ENCODE measurements around the gene TMEM209.

TMEM209 gene

DNA sequence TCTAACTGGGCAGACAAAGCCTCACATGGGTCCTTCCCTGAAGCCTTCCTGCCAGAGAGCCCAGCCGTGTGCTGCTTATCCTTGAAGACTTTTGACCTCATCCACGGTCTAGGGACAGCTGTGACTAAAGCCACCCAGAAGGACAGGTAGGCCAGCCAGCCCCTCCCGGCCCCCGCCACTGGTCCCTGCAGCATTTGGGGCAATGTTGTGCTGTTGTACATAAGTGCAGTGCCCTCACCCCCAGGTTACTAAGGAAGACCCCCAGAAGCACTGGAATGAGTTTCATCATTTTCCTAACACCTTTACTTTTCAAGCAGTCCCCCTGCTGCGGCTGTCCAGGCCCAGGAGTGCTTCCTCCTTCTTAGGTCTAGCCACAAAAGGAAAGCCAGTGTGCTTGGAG lies 43.0 kb downstream of the TMEM209 start:
- Histone ChIP-seq H3K36me3 (ENCODE audit: control insufficient read depth, low read length) (peaks cover 71% of the 10 kb centered on the region), H3K4me2 (ENCODE audit: low read length) (no peak overlapping the region), H3K9me3 (ENCODE audit: control insufficient read depth, insufficient read depth, low read length) (no peaks in the 10 kb centered on the region), H3K4me1 (ENCODE audit: control insufficient read depth, low read length) (no peaks in the 10 kb centered on the region), H3K79me2 (ENCODE audit: control insufficient read depth, low read length) (no peaks in the 10 kb centered on the region), H3K4me3 (ENCODE audit: low read length) (no peak overlapping the region), H3K9me2 (replicated peaks; ENCODE audit: control insufficient read depth, low read length) (no peaks in the 10 kb centered on the region), H3K27ac (ENCODE audit: low read depth, low read length) (no peak overlapping the region), H4K20me1 (ENCODE audit: control insufficient read depth, insufficient read depth, low read depth, low read length) (no peaks in the 10 kb centered on the region), H3F3A (ENCODE audit: control insufficient read depth, insufficient read depth) (peaks cover 14% of the 10 kb centered on the region; the same call in 1 of the 2 replicates), H3K27me3 (ENCODE audit: control insufficient read depth, low read length) (no peaks in the 10 kb centered on the region)
- TF ChIP-seq CTCF (IDR thresholded peaks at IDR 0.05; ENCODE audit: low read depth, low read length, poor library complexity, severe bottlenecking) (no peak), EZH2phosphoT487 (IDR thresholded peaks at IDR 0.05; ENCODE audit: borderline replicate concordance, low read length) (no peak)

GRCh38 chr7:130160455-130160854 lies 44.8 kb downstream of the TMEM209 start:
- no peaks in the 10 kb centered on the region for H3K9me3 ChIP-seq (ENCODE audit: control insufficient read depth, insufficient read depth, low read length)
- TF ChIP-seq CTCF (IDR thresholded peaks at IDR 0.05; ENCODE audit: low read depth, low read length, poor library complexity, severe bottlenecking) (no peak), EZH2phosphoT487 (IDR thresholded peaks at IDR 0.05; ENCODE audit: borderline replicate concordance, low read length) (no peak)
- H3K79me2 ChIP-seq (ENCODE audit: control insufficient read depth, low read length) = no peaks in the 10 kb centered on the region
- H3K36me3 ChIP-seq (ENCODE audit: control insufficient read depth, low read length) = peaks cover 54% of the 10 kb centered on the region
- no peak overlapping the region for H3K27ac ChIP-seq (ENCODE audit: low read depth, low read length)
- H3F3A ChIP-seq (ENCODE audit: control insufficient read depth, insufficient read depth) = peaks cover 14% of the 10 kb centered on the region; the same call in 1 of the 2 replicates
- H3K9me2 ChIP-seq (replicated peaks; ENCODE audit: control insufficient read depth, low read length) = no peaks in the 10 kb centered on the region
- H4K20me1 ChIP-seq (ENCODE audit: control insufficient read depth, insufficient read depth, low read depth, low read length) = no peaks in the 10 kb centered on the region
- H3K4me3 ChIP-seq (ENCODE audit: low read length) = no peak overlapping the region
- no peaks in the 10 kb centered on the region for H3K27me3 ChIP-seq (ENCODE audit: control insufficient read depth, low read length)
- H3K4me2 ChIP-seq (ENCODE audit: low read length) = no peak overlapping the region
- H3K4me1 ChIP-seq (ENCODE audit: control insufficient read depth, low read length) = no peaks in the 10 kb centered on the region

DNA sequence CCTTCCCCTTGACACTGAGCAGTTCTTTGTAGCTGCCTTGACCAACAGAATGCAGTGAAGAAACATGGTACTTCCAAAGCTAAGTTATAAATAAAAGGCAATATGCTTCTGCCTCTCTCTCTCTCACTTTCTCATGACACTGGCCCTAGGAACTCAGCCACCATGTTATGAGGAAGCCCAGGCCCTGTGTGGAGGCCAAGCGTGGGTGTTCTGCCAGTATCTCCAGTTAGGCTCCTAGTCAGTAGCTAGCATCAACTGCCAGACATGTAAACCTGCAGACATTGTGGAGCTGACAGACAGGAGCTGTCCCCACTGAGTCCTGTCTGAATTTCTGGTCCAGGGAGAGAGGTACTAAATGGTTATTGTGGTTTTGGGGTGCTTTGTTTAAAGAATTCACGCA lies 45.2 kb downstream of the TMEM209 start:
- TF ChIP-seq EZH2phosphoT487 (IDR thresholded peaks at IDR 0.05; ENCODE audit: borderline replicate concordance, low read length) (no peak), CTCF (IDR thresholded peaks at IDR 0.05; ENCODE audit: low read depth, low read length, poor library complexity, severe bottlenecking) (no peak)
- no peaks in the 10 kb centered on the region for H3K79me2 ChIP-seq (ENCODE audit: control insufficient read depth, low read length)
- H3F3A ChIP-seq (ENCODE audit: control insufficient read depth, insufficient read depth) = peaks cover 11% of the 10 kb centered on the region; the same call in 1 of the 2 replicates
- H3K27ac ChIP-seq (ENCODE audit: low read depth, low read length) = no peak overlapping the region
- no peaks in the 10 kb centered on the region for H3K27me3 ChIP-seq (ENCODE audit: control insufficient read depth, low read length)
- H3K9me2 ChIP-seq (replicated peaks; ENCODE audit: control insufficient read depth, low read length) = no peaks in the 10 kb centered on the region
- H3K36me3 ChIP-seq (ENCODE audit: control insufficient read depth, low read length) = peaks cover 51% of the 10 kb centered on the region
- no peaks in the 10 kb centered on the region for H4K20me1 ChIP-seq (ENCODE audit: control insufficient read depth, insufficient read depth, low read depth, low read length)
- no peak overlapping the region for H3K4me2 ChIP-seq (ENCODE audit: low read length)
- no peaks in the 10 kb centered on the region for H3K4me1 ChIP-seq (ENCODE audit: control insufficient read depth, low read length)
- H3K9me3 ChIP-seq (ENCODE audit: control insufficient read depth, insufficient read depth, low read length) = no peaks in the 10 kb centered on the region
- H3K4me3 ChIP-seq (ENCODE audit: low read length) = no peak overlapping the region
